BE2C (cell line): ENCODE measurements around the gene AKAP5.

Experiments used
- DNase-seq: peaks from one replicate; pipeline ENCODE4 v3.0.0-alpha.2; 2020
- H3K27me3 ChIP-seq: fragments of 250-450 bp; sonication (Bioruptor Pico); 2 replicates; pipeline ENCODE4 v1.5.1; 2020; ENCODE audit warnings: mild to moderate bottlenecking
- H3K36me3 ChIP-seq: fragments of 250-450 bp; sonication (Bioruptor Pico); 2 replicates; pipeline ENCODE4 v1.5.1; 2020; ENCODE audit warnings: mild to moderate bottlenecking
- H3K4me1 ChIP-seq: fragments of 250-450 bp; sonication (Bioruptor Pico); 2 replicates; pipeline ENCODE4 v1.5.1; 2020
- H3K4me3 ChIP-seq: 2 replicates; pipeline ENCODE4 v1.5.1; 2011; ENCODE audit warnings: low read depth, low read length
- H3K9me3 ChIP-seq: fragments of 250-450 bp; sonication (Bioruptor Pico); 2 replicates; pipeline ENCODE4 v1.5.1; 2020
- TF ChIP-seq, protein P1 (sequence below): IDR thresholded peaks from 2 replicates; pipeline ENCODE4 v1.5.1; 2012; ENCODE audit warnings: mild to moderate bottlenecking, low read depth, low read length

AKAP5 gene

DNA sequence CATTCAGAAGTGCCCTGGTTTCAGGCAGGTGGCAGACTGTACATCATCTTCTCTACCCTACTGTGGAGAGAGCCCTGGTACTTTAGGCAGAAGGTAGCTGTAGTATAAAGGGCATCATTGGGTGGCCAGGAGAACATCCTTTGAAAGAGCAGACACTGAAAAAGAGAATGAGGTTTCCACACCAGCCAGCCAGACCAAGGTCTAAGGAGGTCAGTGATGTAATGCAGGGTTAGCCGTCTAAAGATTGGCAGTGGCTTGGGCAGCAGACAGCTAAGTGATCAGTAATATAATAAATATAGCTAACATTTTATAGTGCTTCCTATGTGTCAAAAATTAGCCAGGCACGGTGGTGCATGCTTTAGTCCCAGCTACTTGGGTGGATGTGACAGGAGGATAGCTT is 26.3 kb downstream of the AKAP5 start:
- H3K27me3 ChIP-seq = no peaks in the 10 kb centered on the region
- H3K4me3 ChIP-seq = no peak overlapping the region

DNA sequence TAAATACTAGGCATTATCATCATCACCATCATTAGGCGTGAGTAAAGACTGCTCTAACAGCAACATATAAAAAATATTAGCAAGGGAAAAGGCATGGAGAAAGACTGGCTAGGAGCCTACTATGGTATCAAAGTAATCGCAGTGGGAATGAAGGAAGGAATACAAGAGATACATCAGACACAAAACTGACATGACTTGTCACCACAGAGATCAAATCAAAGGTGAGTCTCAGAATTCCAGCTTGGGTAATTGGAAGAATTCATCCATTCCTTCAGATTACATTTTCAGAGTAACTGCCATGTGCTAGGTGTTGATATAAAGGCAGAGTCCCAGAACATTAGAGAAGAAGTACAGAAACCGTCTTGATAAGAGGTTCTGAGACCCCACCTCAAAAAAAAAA is 28.2 kb downstream of the AKAP5 start:
- peaks cover 12% of the 10 kb centered on the region for H3K4me1 ChIP-seq
- DNase-seq = no peak
- no peak overlapping the region for H3K4me3 ChIP-seq
- H3K9me3 ChIP-seq = no peaks in the 10 kb centered on the region
- no peaks in the 10 kb centered on the region for H3K27me3 ChIP-seq
- peaks cover 29% of the 10 kb centered on the region for H3K36me3 ChIP-seq
- TF ChIP-seq, protein P1, sequence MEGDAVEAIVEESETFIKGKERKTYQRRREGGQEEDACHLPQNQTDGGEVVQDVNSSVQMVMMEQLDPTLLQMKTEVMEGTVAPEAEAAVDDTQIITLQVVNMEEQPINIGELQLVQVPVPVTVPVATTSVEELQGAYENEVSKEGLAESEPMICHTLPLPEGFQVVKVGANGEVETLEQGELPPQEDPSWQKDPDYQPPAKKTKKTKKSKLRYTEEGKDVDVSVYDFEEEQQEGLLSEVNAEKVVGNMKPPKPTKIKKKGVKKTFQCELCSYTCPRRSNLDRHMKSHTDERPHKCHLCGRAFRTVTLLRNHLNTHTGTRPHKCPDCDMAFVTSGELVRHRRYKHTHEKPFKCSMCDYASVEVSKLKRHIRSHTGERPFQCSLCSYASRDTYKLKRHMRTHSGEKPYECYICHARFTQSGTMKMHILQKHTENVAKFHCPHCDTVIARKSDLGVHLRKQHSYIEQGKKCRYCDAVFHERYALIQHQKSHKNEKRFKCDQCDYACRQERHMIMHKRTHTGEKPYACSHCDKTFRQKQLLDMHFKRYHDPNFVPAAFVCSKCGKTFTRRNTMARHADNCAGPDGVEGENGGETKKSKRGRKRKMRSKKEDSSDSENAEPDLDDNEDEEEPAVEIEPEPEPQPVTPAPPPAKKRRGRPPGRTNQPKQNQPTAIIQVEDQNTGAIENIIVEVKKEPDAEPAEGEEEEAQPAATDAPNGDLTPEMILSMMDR = no peak

More for the DNA sequence above, 26.3 kb downstream of the AKAP5 start:
- H3K9me3 ChIP-seq = no peaks in the 10 kb centered on the region
- peaks cover 47% of the 10 kb centered on the region for H3K36me3 ChIP-seq
- DNase-seq = no peak
- peaks cover 11% of the 10 kb centered on the region for H3K4me1 ChIP-seq
- TF ChIP-seq, protein P1 = no peak

DNA sequence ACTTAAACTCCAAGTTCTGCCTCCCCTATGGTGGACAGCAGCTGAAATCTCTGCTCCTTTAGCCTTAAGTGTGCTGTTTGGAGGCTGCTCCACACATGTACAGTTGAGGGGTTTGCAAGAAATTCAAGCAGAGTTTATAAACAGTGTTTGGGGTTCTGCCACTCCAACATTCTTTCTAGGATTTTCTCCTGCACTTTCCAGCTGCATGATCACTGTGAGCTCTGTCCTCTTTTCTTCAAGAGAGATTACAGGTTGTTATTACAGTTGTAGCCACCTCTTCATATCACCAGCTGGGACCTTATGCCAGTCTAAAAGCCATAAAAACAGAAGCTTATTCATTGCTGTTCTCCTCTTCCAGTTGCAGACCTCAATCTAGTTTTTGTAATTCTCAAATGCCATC is 30.0 kb downstream of the AKAP5 start:
- DNase-seq = no peak
- TF ChIP-seq, protein P1 = no peak
- no peak overlapping the region for H3K4me3 ChIP-seq
- H3K27me3 ChIP-seq = no peaks in the 10 kb centered on the region
- H3K4me1 ChIP-seq = peaks cover 15% of the 10 kb centered on the region
- peaks cover 20% of the 10 kb centered on the region for H3K36me3 ChIP-seq
- H3K9me3 ChIP-seq = no peaks in the 10 kb centered on the region

DNA sequence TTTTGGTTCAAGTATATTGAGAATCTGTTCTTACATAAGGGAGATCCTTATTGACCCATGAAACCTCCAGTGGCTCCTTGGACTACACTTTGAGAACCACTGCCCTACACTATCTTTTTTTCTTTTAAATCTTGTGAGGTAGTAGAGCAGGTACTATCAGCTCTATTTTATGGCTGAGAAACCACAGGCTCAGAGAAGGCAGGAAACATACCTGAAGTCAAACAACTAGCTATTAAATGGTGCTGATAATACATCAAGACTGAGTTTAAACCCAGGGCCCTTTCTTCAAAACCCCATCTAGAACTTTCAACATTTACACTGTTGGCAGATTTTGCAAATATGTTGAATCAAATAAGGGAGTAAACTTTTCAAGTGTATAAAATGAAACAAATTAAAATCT is 31.5 kb downstream of the AKAP5 start:
- Histone ChIP-seq H3K9me3 (no peaks in the 10 kb centered on the region), H3K4me3 (no peak overlapping the region), H3K27me3 (no peaks in the 10 kb centered on the region), H3K4me1 (peaks cover 18% of the 10 kb centered on the region), H3K36me3 (peaks cover 15% of the 10 kb centered on the region)
- TF ChIP-seq, protein P1 = no peak
- DNase-seq = no peak

DNA sequence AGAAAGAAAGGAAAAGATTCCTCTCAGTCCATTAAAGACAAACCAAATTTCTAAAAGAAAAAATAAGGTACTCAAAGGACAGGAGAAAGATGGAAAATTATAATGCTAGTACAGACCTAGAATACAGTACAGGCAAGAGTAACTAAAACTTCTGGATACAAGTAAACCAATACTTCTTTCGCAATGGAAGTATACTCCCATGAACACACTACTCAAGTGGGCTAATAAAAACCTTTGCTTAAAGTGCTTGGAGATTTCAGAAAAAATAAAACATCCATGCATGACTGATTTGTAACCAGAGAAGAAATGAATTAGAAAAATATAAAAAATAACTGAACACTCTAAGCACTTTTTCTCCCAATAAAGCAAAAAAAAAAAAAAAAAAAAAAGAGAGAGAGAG is 34.8 kb downstream of the AKAP5 start:
- H3K27me3 ChIP-seq = no peaks in the 10 kb centered on the region
- H3K9me3 ChIP-seq = no peaks in the 10 kb centered on the region
- peaks cover 8% of the 10 kb centered on the region for H3K4me1 ChIP-seq
- H3K36me3 ChIP-seq = peaks cover 8% of the 10 kb centered on the region
- DNase-seq = no peak
- TF ChIP-seq, protein P1 = no peak
- no peak overlapping the region for H3K4me3 ChIP-seq

DNA sequence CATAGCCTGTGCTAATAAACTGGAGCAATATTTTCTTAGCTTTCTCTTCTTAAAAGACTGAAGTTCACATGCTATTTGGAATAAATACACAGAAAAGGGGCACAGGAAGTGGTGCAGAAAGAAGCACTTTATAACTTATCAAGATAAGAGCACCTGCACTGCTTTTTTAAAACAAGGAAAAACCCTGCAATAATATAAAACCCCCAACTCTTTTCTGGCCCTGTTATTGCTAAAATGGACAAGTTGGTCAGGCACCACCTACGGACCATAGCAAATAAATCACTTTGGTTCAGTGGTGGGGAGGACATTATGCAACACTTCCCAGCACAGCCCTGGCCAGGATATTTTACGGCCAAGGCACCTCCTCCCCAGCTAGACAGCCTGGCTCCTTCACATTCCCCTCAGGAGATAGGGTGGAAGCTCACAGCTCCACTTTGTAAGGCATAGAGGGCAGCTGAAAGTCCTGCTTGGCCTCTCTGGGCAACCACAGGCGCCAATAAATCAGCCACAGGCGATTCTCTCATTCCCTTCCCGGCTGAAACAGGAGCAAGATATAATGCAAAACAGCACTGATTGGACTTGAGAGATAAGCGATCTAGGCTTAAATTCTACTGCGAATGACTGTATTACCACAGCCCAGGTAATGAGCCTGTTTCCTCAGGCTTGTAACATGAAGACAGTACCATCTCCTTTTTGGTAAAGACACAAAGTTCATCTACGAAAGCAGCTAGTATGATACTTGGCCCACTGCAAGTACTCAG is 36.3 kb downstream of the AKAP5 start:
- peaks cover 7% of the 10 kb centered on the region for H3K4me1 ChIP-seq
- H3K27me3 ChIP-seq = no peaks in the 10 kb centered on the region
- peak overlapping the region; percentile 90 for H3K4me3 ChIP-seq
- no peaks in the 10 kb centered on the region for H3K9me3 ChIP-seq
- peak; percentile 78 for DNase-seq
- peaks cover 6% of the 10 kb centered on the region for H3K36me3 ChIP-seq
- TF ChIP-seq, protein P1 = no peak
